Suppressor macrophage treated with lipopolysaccharide for 4 hours (primary cell): Measurements from ENCODE around the gene ARHGEF25.
A peak's percentile ranks its signal among the peaks of the same experiment; 100 is the strongest.
"Not testable (repeated sequence)": the region's sequence is repeated elsewhere in the genome, so short reads cannot be mapped to it uniquely, and the experiment has no call there.

Experiments used
- DNase-seq: peaks from one replicate; pipeline ENCODE4 v3.0.0-alpha.2; 2020

ARHGEF25 gene

GRCh38 chr12:57609781-57610553 is 1.3 kb upstream of the ARHGEF25 start:
- no peak for DNase-seq

GRCh38 chr12:57610554-57611107 is 604 bp upstream of the ARHGEF25 start:
- DNase-seq = no peak

- DNase-seq = no peak
These were observed 834 bp downstream of the ARHGEF25 start for GRCh38 chr12:57611827-57612710.

- DNase-seq = no peak
These were observed 1.6 kb downstream of the ARHGEF25 start for GRCh38 chr12:57612711-57613426.

- DNase-seq = no peak
These were observed 2.3 kb downstream of the ARHGEF25 start for GRCh38 chr12:57613427-57614109.

GRCh38 chr12:57614178-57614947 is 3.1 kb downstream of the ARHGEF25 start:
- DNase-seq = peak; percentile 25

- no peak for DNase-seq
These were observed 3.8 kb downstream of the ARHGEF25 start for GRCh38 chr12:57614948-57615500.

- no peak for DNase-seq
These were observed 4.4 kb downstream of the ARHGEF25 start for GRCh38 chr12:57615637-57616036.

GRCh38 chr12:57616383-57617101 is 5.3 kb downstream of the ARHGEF25 start:
- no peak for DNase-seq

GRCh38 chr12:57617942-57618341 is 6.7 kb downstream of the ARHGEF25 start:
- DNase-seq = no peak

GRCh38 chr12:57618431-57618830 is 7.2 kb downstream of the ARHGEF25 start:
- not testable (repeated sequence) for DNase-seq

- no peak for DNase-seq
These were observed 7.8 kb downstream of the ARHGEF25 start for GRCh38 chr12:57618966-57619433.

GRCh38 chr12:57619434-57620244 is 8.4 kb downstream of the ARHGEF25 start:
- no peak for DNase-seq

GRCh38 chr12:57620245-57620935 is 9.2 kb downstream of the ARHGEF25 start:
- no peak for DNase-seq

GRCh38 chr12:57620936-57621496 is 9.8 kb downstream of the ARHGEF25 start:
- peak; percentile 44 for DNase-seq

GRCh38 chr12:57621497-57622292 is 10.5 kb downstream of the ARHGEF25 start:
- DNase-seq = peak; percentile 55
